Measurements from ENCODE around the gene GSK3A. TPM values are rescaled to one million over a fixed set of nuclear protein-coding genes. Genes with fewer than 3 reads are reported as not detected.
A peak's percentile ranks its signal among the peaks of the same experiment; 100 is the strongest.

GSK3A gene
- total RNA-seq, 1 donor from 2014 or later, result 12.4 TPM

DNA sequence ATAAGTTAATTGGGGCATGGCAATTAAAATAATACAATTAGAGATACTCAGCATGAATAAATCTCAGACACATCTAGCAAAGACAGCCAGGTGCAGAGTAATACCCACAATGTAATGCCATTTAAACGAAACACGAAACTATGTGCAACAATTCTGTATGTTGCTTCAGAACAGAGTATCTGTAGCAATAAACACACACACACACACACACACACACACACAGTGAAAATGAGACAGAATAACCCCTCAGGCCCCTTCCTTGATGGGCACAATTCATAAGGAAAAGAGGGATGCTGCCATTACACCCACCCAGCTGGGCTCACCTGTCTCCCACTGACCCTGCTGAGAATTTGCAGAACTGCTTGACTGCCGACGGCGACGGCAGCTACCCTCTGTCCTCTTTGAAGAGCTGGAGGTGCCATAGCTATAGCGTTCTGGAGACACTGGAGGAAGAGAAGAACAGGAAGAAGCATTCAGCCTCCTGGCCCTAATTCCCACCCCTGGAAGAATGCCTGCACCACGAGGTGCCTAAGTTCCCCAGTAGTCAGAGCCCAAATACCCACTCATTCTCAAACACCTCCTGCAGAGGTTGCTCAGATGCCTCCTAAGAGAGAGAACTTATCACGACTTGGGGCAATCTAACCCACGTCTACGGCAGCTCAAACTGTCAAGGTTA, 27.5 kb downstream of the GSK3A start:
- Histone ChIP-seq H3K27me3 (ENCODE audit: control insufficient read depth, insufficient read depth, low read length) (no peaks in the 10 kb centered on the region), H3K4me3 (ENCODE audit: low read depth, low read length) (no peak overlapping the region), H3K36me3 (ENCODE audit: control insufficient read depth, insufficient read depth, low read length) (peaks cover under 1% of the 10 kb centered on the region)
- TF ChIP-seq, protein P1, sequence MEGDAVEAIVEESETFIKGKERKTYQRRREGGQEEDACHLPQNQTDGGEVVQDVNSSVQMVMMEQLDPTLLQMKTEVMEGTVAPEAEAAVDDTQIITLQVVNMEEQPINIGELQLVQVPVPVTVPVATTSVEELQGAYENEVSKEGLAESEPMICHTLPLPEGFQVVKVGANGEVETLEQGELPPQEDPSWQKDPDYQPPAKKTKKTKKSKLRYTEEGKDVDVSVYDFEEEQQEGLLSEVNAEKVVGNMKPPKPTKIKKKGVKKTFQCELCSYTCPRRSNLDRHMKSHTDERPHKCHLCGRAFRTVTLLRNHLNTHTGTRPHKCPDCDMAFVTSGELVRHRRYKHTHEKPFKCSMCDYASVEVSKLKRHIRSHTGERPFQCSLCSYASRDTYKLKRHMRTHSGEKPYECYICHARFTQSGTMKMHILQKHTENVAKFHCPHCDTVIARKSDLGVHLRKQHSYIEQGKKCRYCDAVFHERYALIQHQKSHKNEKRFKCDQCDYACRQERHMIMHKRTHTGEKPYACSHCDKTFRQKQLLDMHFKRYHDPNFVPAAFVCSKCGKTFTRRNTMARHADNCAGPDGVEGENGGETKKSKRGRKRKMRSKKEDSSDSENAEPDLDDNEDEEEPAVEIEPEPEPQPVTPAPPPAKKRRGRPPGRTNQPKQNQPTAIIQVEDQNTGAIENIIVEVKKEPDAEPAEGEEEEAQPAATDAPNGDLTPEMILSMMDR (IDR thresholded peaks at IDR 0.05; ENCODE audit: insufficient read depth, low read length, severe bottlenecking), result no peak
- FAIRE-seq, result no peak
- DNase-seq (ENCODE audit: low read depth), result no peak

DNA sequence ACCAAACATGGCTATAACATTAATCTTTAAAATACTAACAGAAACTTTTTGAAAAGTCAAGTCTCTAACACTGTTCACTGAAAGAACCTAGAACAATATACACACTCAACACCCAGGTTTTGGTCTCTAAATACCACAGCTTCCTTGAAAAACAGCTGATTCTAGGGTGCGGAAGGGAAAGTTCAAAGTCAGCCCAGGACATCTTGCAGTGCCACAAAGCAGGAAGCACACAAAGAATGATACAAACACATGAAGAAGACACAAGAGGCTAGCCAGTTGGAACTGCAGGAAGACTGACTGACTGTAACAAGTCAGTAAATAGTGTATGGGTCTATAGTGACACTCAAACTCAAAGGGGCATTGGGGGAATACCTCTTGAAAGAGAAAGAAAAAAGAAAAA, 29.5 kb downstream of the GSK3A start:
- Histone ChIP-seq H3K36me3 (ENCODE audit: control insufficient read depth, insufficient read depth, low read length) (peaks cover 8% of the 10 kb centered on the region), H3K4me3 (ENCODE audit: low read depth, low read length) (no peak overlapping the region), H3K27me3 (ENCODE audit: control insufficient read depth, insufficient read depth, low read length) (no peaks in the 10 kb centered on the region)
- DNase-seq (ENCODE audit: low read depth) (no peak), FAIRE-seq (no peak)
- TF ChIP-seq, protein P1 (IDR thresholded peaks at IDR 0.05; ENCODE audit: insufficient read depth, low read length, severe bottlenecking), result no peak

DNA sequence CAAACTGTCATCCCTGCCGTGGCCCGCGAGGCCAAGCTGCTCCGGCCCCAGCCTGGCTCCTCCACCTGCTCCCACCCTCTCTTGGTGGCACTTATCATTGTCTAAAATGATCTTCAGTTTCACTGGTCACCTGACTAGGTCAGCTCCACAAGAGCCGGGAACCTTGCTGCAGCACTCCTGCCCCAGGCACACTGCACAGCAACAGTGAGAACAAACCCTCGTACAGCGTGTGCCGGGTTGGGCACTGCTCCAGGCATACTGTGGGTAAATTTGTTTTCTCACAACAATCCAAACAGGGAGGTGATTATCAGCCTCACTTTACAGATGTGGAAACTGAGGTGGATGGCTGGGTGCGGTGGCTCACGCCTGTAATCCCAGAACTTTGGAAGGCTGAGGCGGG, 33.8 kb downstream of the GSK3A start:
- Histone ChIP-seq H3K4me3 (ENCODE audit: low read depth, low read length) (no peak overlapping the region), H3K27me3 (ENCODE audit: control insufficient read depth, insufficient read depth, low read length) (no peaks in the 10 kb centered on the region), H3K36me3 (ENCODE audit: control insufficient read depth, insufficient read depth, low read length) (peaks cover 17% of the 10 kb centered on the region)
- TF ChIP-seq, protein P1 (IDR thresholded peaks at IDR 0.05; ENCODE audit: insufficient read depth, low read length, severe bottlenecking), result no peak
- FAIRE-seq (no peak), DNase-seq (ENCODE audit: low read depth) (no peak)

DNA sequence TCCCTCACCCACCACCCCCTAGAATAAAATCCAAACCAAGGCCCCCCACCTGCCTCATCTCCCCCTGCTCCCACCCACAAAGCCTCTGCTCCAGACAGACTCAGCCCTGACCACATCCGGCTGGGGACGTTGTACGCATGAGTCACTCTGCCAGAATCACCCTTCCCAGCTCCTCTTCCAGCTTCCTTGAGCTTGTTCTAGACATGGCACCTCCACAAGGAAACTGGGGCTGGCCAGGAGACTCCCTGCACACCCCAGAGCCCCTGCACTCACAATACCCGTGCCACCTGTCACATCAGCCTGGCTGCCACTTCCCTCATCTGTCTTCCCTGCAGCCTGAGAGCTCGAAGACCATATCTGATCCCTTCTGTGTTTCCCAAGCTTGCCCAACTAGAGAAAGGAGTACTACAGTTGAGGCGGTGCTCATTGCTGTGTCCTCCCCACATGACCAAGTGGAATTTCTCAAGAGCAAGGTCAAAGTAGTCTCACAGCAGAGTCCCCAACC, 34.6 kb downstream of the GSK3A start:
- H3K36me3 ChIP-seq (ENCODE audit: control insufficient read depth, insufficient read depth, low read length), result peaks cover 18% of the 10 kb centered on the region
- DNase-seq (ENCODE audit: low read depth), result peak; percentile 83
- FAIRE-seq, result no peak
- no peaks in the 10 kb centered on the region for H3K27me3 ChIP-seq (ENCODE audit: control insufficient read depth, insufficient read depth, low read length)
- H3K4me3 ChIP-seq (ENCODE audit: low read depth, low read length), result no peak overlapping the region
- TF ChIP-seq, protein P1 (IDR thresholded peaks at IDR 0.05; ENCODE audit: insufficient read depth, low read length, severe bottlenecking), result no peak

DNA sequence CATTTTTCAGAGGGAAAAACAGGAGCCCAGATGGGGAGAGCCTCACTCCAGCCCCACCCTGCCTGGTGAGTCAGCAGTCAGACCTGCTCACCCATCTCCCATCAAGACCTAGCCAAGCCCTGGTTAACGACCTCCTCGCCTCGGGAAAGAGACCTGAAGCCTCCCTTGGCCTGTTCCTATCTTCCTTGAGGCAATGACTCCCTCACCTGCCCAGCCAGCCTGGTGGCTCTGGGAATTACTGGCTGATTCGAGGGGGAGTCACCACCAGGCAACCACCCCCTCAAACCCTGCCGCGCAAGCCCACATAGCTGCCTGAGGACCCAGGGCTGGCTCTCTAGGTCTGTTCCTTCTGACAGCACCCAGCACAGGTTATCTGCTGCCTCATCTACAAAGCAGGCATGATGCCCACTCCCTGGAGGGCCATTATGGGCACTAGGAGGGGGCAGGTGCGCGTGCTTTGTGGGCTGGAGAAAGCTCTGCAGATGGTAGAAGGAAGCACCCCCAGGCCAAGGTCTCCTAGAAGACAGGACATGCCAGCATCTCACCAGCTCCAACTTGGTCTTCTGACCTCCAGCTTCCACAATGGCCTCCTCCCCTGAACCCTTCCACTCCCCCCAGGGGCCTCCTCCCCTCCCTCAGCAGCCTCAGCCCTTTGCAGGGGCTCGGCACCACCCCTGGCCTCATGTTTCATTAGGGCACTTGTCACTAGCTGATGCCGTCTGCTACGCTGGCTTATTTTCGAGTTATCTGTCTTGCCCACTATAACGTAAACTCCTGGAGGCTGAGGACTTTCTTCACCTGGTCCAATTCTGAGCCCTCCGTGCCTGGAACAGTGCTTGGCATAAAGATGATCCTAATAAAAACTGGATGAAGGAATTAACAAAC, 35.3 kb downstream of the GSK3A start:
- Histone ChIP-seq H3K27me3 (ENCODE audit: control insufficient read depth, insufficient read depth, low read length) (no peaks in the 10 kb centered on the region), H3K4me3 (ENCODE audit: low read depth, low read length) (no peak overlapping the region), H3K36me3 (ENCODE audit: control insufficient read depth, insufficient read depth, low read length) (peaks cover 22% of the 10 kb centered on the region)
- TF ChIP-seq, protein P1 (IDR thresholded peaks at IDR 0.05; ENCODE audit: insufficient read depth, low read length, severe bottlenecking), result no peak
- DNase-seq (ENCODE audit: low read depth), result peak; percentile 76
- FAIRE-seq, result no peak
